SK-N-MC (cell line): ENCODE measurements around the gene TCTN1.

Experiments
- EZH2 ChIP-seq: fragments of 200-600 bp; sonication (generic); IDR thresholded peaks from one replicate; pipeline ENCODE4 v1.6.1; 2017; ENCODE audit warnings: antibody characterized with exemption
- POLR2AphosphoS5 ChIP-seq: IDR thresholded peaks from 2 replicates; pipeline ENCODE4 v1.6.1; 2012; ENCODE audit warnings: mild to moderate bottlenecking, low read depth, low read length, borderline replicate concordance

- TF ChIP-seq EZH2 (no peak), POLR2AphosphoS5 (no peak)
These were observed 26.5 kb downstream of the TCTN1 start for GRCh38 chr12:110640275-110641025.
